CD4-positive, alpha-beta memory T cell (primary cell): ENCODE data around the gene ZNF536. TPM values are rescaled to one million over a fixed set of nuclear protein-coding genes. Genes with fewer than 3 reads are reported as not detected.

Source experiments
- CTCF ChIA-PET: fragments of 350-600 bp; sonication (Branson Sonifier 250); formaldehyde crosslinking; loops from one replicate; lab custom pipeline; 2021; ENCODE audit warnings: inconsistent platforms; ENCODE audit not compliant: partially characterized antibody; lab: Charles Lee
- POLR2A ChIA-PET: fragments of 350-600 bp; sonication (Branson Sonifier 250); formaldehyde crosslinking; loops from one replicate; lab custom pipeline; 2021; ENCODE audit not compliant: partially characterized antibody; lab: Charles Lee
- DNase-seq, 5 donors: peaks; one replicate each; pipeline versions ENCODE4 v3.0.0 to v3.0.0-alpha.2; 2020 to 2022; ENCODE audit warnings: mixed read lengths in 1 of 5
- H3K27ac ChIP-seq: one replicate; pipeline ENCODE4 v1.7.0; 2013; ENCODE audit warnings: low read depth, low read length
- H3K27me3 ChIP-seq: 2 replicates; pipeline ENCODE4 v1.7.0; 2013; ENCODE audit warnings: mild to moderate bottlenecking, low read length, moderate library complexity; ENCODE audit not compliant: insufficient read depth
- H3K36me3 ChIP-seq: 2 replicates; pipeline ENCODE4 v1.7.0; 2013; ENCODE audit warnings: mild to moderate bottlenecking, low read length, moderate library complexity; ENCODE audit not compliant: insufficient read depth
- H3K4me1 ChIP-seq: 2 replicates; pipeline ENCODE4 v1.7.0; 2013; ENCODE audit warnings: mild to moderate bottlenecking, low read length, moderate library complexity; ENCODE audit not compliant: insufficient read depth
- H3K4me3 ChIP-seq, 2 donors: one replicate each; pipeline ENCODE4 v1.7.0; 2013; ENCODE audit warnings: low read length in 2 of 2, mild to moderate bottlenecking in 1 of 2
- H3K9me3 ChIP-seq, 2 donors: one replicate each; pipeline ENCODE4 v1.7.0; 2013; ENCODE audit warnings: low read length in 2 of 2, control low read depth in 1 of 2; ENCODE audit not compliant: control insufficient read depth in 1 of 2
- H3K27ac Mint-ChIP-seq, 7 donors: one replicate each; pipeline ENCODE4 v1.8.0; 2020 to 2021; ENCODE audit warnings: mixed read lengths in 7 of 7, mild to moderate bottlenecking in 6 of 7, inconsistent platforms in 3 of 7, moderate library complexity in 3 of 7
- H3K27me3 Mint-ChIP-seq, 2 donors: one replicate each; pipeline ENCODE4 v1.8.0; 2020 to 2021; ENCODE audit warnings: mixed read lengths in 2 of 2
- H3K36me3 Mint-ChIP-seq, 2 donors: one replicate each; pipeline ENCODE4 v1.8.0; 2020 to 2021; ENCODE audit warnings: mixed read lengths in 2 of 2, inconsistent platforms in 1 of 2, mild to moderate bottlenecking in 1 of 2
- H3K4me1 Mint-ChIP-seq, 4 donors: one replicate each; pipeline ENCODE4 v1.8.0; 2020 to 2021; ENCODE audit warnings: mixed read lengths in 4 of 4, mild to moderate bottlenecking in 1 of 4
- H3K4me3 Mint-ChIP-seq, 8 donors: one replicate each; pipeline ENCODE4 v1.8.0; 2020 to 2021; ENCODE audit warnings: mixed read lengths in 8 of 8, mild to moderate bottlenecking in 7 of 8, moderate library complexity in 6 of 8, inconsistent platforms in 3 of 8
- H3K9me3 Mint-ChIP-seq, 8 donors: one replicate each; pipeline ENCODE4 v1.8.0; 2020 to 2021; ENCODE audit warnings: mixed read lengths in 8 of 8, mild to moderate bottlenecking in 5 of 8, inconsistent platforms in 3 of 8, moderate library complexity in 1 of 8
- intact Hi-C: fragments of 100-400 bp; cut with micrococcal nuclease; formaldehyde crosslinking; loops from one replicate; pipeline ENCODE4 v1.15.1; 2023
- polyA plus RNA-seq, 2 donors: library from polyadenylated mRNA; unstranded; fragments of 300-500 nt; fragmentation: Illumina TruSeq; gene quantifications; one replicate each; pipeline ENCODE4 v1.2.3, GENCODE V29; 2021
- total RNA-seq, 2 experiments: library from RNA; stranded (reverse); gene quantifications; one replicate each; pipeline ENCODE4 v1.2.3, GENCODE V29; 2021

Gene ZNF536
- total and polyA plus RNA-seq, 4 experiments from 2014 or later: 0.20 TPM; not detected in 3

- ChIA-PET CTCF (no interaction called here), POLR2A (no interaction called here)
- Mint-ChIP-seq H3K27ac (no peak overlapping the region), H3K4me1 (no peaks in the 10 kb centered on the region), H3K4me3 (no peak overlapping the region), H3K36me3 (no peaks in the 10 kb centered on the region), H3K27me3 (peaks cover 0 to 1% of the 10 kb centered on the region in 2 donors), H3K9me3 (peaks cover 0 to 2% (median 0%) of the 10 kb centered on the region in 8 donors)
- Histone ChIP-seq H3K27ac (no peak overlapping the region), H3K27me3 (no peaks in the 10 kb centered on the region), H3K4me1 (no peaks in the 10 kb centered on the region), H3K36me3 (no peaks in the 10 kb centered on the region), H3K4me3 (no peak overlapping the region), H3K9me3 (no peaks in the 10 kb centered on the region)
- no peak for DNase-seq
- intact Hi-C loops: no loop called here
These were observed 34.1 kb upstream of the ZNF536 start for GRCh38 chr19:30338041-30338456.

- Histone ChIP-seq H3K9me3 (no peaks in the 10 kb centered on the region), H3K36me3 (no peaks in the 10 kb centered on the region), H3K27me3 (no peaks in the 10 kb centered on the region), H3K27ac (no peak overlapping the region), H3K4me1 (no peaks in the 10 kb centered on the region), H3K4me3 (no peak overlapping the region)
- intact Hi-C loops: no loop called here
- no peak overlapping the region for H3K27ac Mint-ChIP-seq
- no peak overlapping the region for H3K4me3 Mint-ChIP-seq
- H3K36me3 Mint-ChIP-seq: no peaks in the 10 kb centered on the region
- H3K27me3 Mint-ChIP-seq: peaks cover 0 to 1% of the 10 kb centered on the region in 2 donors
- H3K4me1 Mint-ChIP-seq: no peaks in the 10 kb centered on the region
- POLR2A ChIA-PET: no interaction called here
- no peak for DNase-seq
- CTCF ChIA-PET: no interaction called here
- peaks cover 0 to 2% (median 0%) of the 10 kb centered on the region in 8 donors for H3K9me3 Mint-ChIP-seq
These were observed 33.1 kb upstream of the ZNF536 start for GRCh38 chr19:30338878-30339623.

GRCh38 chr19:30339624-30340525, 32.3 kb upstream of the ZNF536 start:
- H3K9me3 Mint-ChIP-seq: peaks cover 0 to 2% (median 0%) of the 10 kb centered on the region in 8 donors
- CTCF ChIA-PET: no interaction called here

GRCh38 chr19:30340771-30341561, 31.2 kb upstream of the ZNF536 start:
- H3K27me3 Mint-ChIP-seq: peaks cover 0 to 1% of the 10 kb centered on the region in 2 donors
- intact Hi-C loops: no loop called here
- ChIA-PET POLR2A (no interaction called here), CTCF (no interaction called here)
- H3K27ac ChIP-seq: no peak overlapping the region
- no peak overlapping the region for H3K27ac Mint-ChIP-seq
- no peaks in the 10 kb centered on the region for H3K27me3 ChIP-seq
- H3K36me3 Mint-ChIP-seq: no peaks in the 10 kb centered on the region
- H3K9me3 Mint-ChIP-seq: no peaks in the 10 kb centered on the region
- no peak overlapping the region for H3K4me3 ChIP-seq
- no peak for DNase-seq
- H3K4me1 Mint-ChIP-seq: no peaks in the 10 kb centered on the region
- no peaks in the 10 kb centered on the region for H3K9me3 ChIP-seq
- no peaks in the 10 kb centered on the region for H3K36me3 ChIP-seq
- H3K4me3 Mint-ChIP-seq: no peak overlapping the region
- H3K4me1 ChIP-seq: no peaks in the 10 kb centered on the region

More at GRCh38 chr19:30339624-30340525, 32.3 kb upstream of the ZNF536 start:
- H3K9me3 ChIP-seq: no peaks in the 10 kb centered on the region
- Mint-ChIP-seq H3K4me3 (no peak overlapping the region), H3K36me3 (no peaks in the 10 kb centered on the region), H3K4me1 (no peaks in the 10 kb centered on the region), H3K27ac (no peak overlapping the region), H3K27me3 (peaks cover 0 to 1% of the 10 kb centered on the region in 2 donors)
- H3K4me1 ChIP-seq: no peaks in the 10 kb centered on the region
- DNase-seq: no peak
- intact Hi-C loops: no loop called here
- H3K36me3 ChIP-seq: no peaks in the 10 kb centered on the region
- H3K4me3 ChIP-seq: no peak overlapping the region
- H3K27me3 ChIP-seq: no peaks in the 10 kb centered on the region
- POLR2A ChIA-PET: no interaction called here
- no peak overlapping the region for H3K27ac ChIP-seq

GRCh38 chr19:30341611-30342201, 30.5 kb upstream of the ZNF536 start:
- DNase-seq: no peak
- Histone ChIP-seq H3K4me3 (no peak overlapping the region), H3K27me3 (no peaks in the 10 kb centered on the region), H3K27ac (no peak overlapping the region), H3K9me3 (no peaks in the 10 kb centered on the region), H3K4me1 (no peaks in the 10 kb centered on the region), H3K36me3 (no peaks in the 10 kb centered on the region)
- no peak overlapping the region for H3K4me3 Mint-ChIP-seq
- no peak overlapping the region for H3K27ac Mint-ChIP-seq
- no peaks in the 10 kb centered on the region for H3K4me1 Mint-ChIP-seq
- intact Hi-C loops: no loop called here
- POLR2A ChIA-PET: no interaction called here
- H3K27me3 Mint-ChIP-seq: peaks cover 0 to 1% of the 10 kb centered on the region in 2 donors
- no peaks in the 10 kb centered on the region for H3K36me3 Mint-ChIP-seq
- CTCF ChIA-PET: no interaction called here
- H3K9me3 Mint-ChIP-seq: no peaks in the 10 kb centered on the region

GRCh38 chr19:30342901-30343300, 29.3 kb upstream of the ZNF536 start:
- ChIA-PET POLR2A (no interaction called here), CTCF (no interaction called here)
- Histone ChIP-seq H3K9me3 (no peaks in the 10 kb centered on the region), H3K4me3 (no peak overlapping the region), H3K27ac (no peak overlapping the region), H3K27me3 (no peaks in the 10 kb centered on the region), H3K36me3 (no peaks in the 10 kb centered on the region), H3K4me1 (no peaks in the 10 kb centered on the region)
- intact Hi-C loops: no loop called here
- DNase-seq: no peak
- Mint-ChIP-seq H3K4me1 (no peaks in the 10 kb centered on the region), H3K27me3 (peaks cover 0 to 1% of the 10 kb centered on the region in 2 donors), H3K9me3 (no peaks in the 10 kb centered on the region), H3K36me3 (no peaks in the 10 kb centered on the region), H3K27ac (no peak overlapping the region), H3K4me3 (no peak overlapping the region)
